ENCODE data around the gene RRP36.
A peak's percentile ranks its signal among the peaks of the same experiment; 100 is the strongest.

Gene RRP36

DNA sequence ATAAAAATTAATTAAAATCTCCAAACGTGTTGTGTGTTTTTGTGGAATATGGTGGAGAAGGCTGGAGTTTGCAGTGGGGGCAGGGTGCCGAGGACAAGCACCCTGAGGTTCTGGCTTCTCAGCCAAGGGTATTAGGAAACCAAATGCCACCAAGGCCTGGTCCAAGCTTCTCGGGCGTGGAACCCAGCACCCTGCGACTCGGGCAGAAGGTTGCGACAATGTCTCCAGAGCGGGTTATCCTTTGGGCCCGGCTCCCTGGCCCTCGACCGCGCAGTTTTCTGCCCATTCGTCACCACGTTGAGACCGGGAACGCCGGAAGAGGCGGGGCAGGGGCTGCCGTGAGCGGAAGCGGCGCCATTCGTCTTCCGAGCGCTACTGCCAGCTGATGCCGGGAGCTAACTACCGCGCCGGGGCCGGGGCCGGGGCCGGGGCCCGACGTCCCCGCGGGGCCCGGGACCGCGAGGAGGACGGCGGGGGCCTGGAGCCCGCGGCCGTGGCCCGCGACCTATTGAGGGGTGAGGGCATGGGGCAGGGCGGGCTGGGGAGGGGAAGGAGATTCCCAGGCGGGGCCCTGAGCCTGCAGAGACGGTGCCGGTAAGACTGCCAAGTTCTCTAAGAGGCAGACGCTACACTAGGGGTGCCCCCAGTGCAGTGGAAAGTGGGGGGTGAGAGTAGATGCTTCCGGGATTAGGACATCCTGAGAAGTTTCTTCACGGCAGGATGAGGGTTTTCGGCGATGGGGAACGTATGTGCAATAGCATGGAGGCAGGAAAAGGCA, at the start of gene RRP36:
Gene RRP36, plus strand, starts transcription at position 354 of the 778 bp plus-strand sequence. Its CDS starts 32 bp downstream, at position 386.
- DNase-seq (ENCODE audit: low read depth, low spot score): no peak
- Histone ChIP-seq H3K9me3 (ENCODE audit: control insufficient read depth, insufficient read depth, low read length) (no peaks in the 10 kb centered on the region), H3K4me3 (ENCODE audit: low read length) (peak within 1 kb of the TSS; percentile 75), H3K27ac (ENCODE audit: low read length) (no peak within 1 kb of the TSS), H3K27me3 (ENCODE audit: control insufficient read depth, insufficient read depth, low read length) (no peaks in the 10 kb centered on the region), H3K36me3 (ENCODE audit: control insufficient read depth, insufficient read depth, low read length) (peaks cover 21% of the 10 kb centered on the region; the same call in 1 of the 2 replicates), H3K4me1 (ENCODE audit: control insufficient read depth, insufficient read depth, low read length) (no peaks in the 10 kb centered on the region)
- WGBS (ENCODE audit: insufficient coverage, insufficient read length): no CpG with 5 or more reads among the region's 56 CpGs

DNA sequence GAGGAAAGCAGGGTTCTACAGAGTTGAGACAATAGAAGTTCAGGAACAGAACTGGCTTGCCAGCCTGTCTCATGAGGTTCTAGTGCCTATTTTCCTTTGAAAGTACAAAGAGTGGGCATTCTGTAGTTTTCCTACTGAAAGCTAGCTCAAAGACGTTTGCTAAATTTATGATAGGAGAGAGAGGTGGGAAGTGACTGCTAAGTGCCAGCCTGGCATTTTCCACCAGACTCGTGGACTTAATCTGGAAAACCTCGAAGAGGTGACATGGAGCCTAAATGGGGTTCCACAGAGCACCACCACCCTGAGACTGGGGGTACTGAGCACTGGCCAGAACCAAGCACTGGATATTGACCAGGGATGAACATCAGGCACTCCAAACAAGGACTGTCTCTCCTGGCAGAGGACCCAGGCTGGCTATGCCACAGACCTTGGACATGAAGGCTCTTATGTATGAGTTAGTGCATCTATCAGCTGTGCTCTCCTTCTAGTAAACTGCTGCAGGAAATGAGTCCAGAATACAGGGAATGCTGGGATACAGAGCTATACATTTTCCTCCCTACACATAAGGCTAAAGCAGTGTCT, 49.6 kb upstream of the RRP36 start:
- Histone ChIP-seq H3K9me3 (ENCODE audit: control insufficient read depth, insufficient read depth, low read length) (no peaks in the 10 kb centered on the region), H3K27me3 (ENCODE audit: control insufficient read depth, insufficient read depth, low read length) (no peaks in the 10 kb centered on the region), H3K27ac (ENCODE audit: low read length) (no peak overlapping the region), H3K4me3 (ENCODE audit: low read length) (no peak overlapping the region), H3K36me3 (ENCODE audit: control insufficient read depth, insufficient read depth, low read length) (peaks cover 3% of the 10 kb centered on the region; the same call in 1 of the 2 replicates), H3K4me1 (ENCODE audit: control insufficient read depth, insufficient read depth, low read length) (no peaks in the 10 kb centered on the region)
- WGBS (ENCODE audit: insufficient coverage, insufficient read length): no CpG with 5 or more reads among the region's 3 CpGs
- DNase-seq (ENCODE audit: low read depth, low spot score): no peak

GRCh38 chr6:42973926-42974325, 47.5 kb upstream of the RRP36 start:
- Histone ChIP-seq H3K36me3 (ENCODE audit: control insufficient read depth, insufficient read depth, low read length) (no peaks in the 10 kb centered on the region), H3K9me3 (ENCODE audit: control insufficient read depth, insufficient read depth, low read length) (no peaks in the 10 kb centered on the region), H3K27me3 (ENCODE audit: control insufficient read depth, insufficient read depth, low read length) (no peaks in the 10 kb centered on the region), H3K27ac (ENCODE audit: low read length) (no peak overlapping the region), H3K4me3 (ENCODE audit: low read length) (no peak overlapping the region), H3K4me1 (ENCODE audit: control insufficient read depth, insufficient read depth, low read length) (no peaks in the 10 kb centered on the region)
- no CpG with 5 or more reads among the region's 3 CpGs for WGBS (ENCODE audit: insufficient coverage, insufficient read length)
- no peak for DNase-seq (ENCODE audit: low read depth, low spot score)

- no CpG with 5 or more reads among the region's 5 CpGs for WGBS (ENCODE audit: insufficient coverage, insufficient read length)
- no peak overlapping the region for H3K27ac ChIP-seq (ENCODE audit: low read length)
These were observed 46.4 kb upstream of the RRP36 start for GRCh38 chr6:42974919-42975505.

DNA sequence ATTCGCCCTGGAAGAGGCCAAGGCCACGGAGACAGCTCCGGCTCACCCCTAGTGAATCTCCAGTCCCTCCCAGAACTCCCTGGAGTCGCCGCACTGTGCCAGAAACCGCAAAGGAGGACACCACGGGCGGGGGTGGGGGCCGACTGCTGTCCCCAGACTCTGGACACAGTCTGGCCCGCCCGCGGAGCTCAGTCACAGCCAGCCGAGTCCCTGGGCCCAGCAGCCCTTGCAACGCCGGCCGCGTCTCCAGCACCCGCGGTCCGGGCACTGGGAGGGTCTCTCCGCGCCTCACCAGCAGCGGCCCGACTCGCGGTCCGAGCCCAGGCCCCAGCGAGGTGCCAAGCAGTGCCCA, 43.0 kb upstream of the RRP36 start:
- Histone ChIP-seq H3K27me3 (ENCODE audit: control insufficient read depth, insufficient read depth, low read length) (no peaks in the 10 kb centered on the region), H3K4me1 (ENCODE audit: control insufficient read depth, insufficient read depth, low read length) (no peaks in the 10 kb centered on the region), H3K36me3 (ENCODE audit: control insufficient read depth, insufficient read depth, low read length) (no peaks in the 10 kb centered on the region), H3K9me3 (ENCODE audit: control insufficient read depth, insufficient read depth, low read length) (no peaks in the 10 kb centered on the region), H3K27ac (ENCODE audit: low read length) (no peak overlapping the region), H3K4me3 (ENCODE audit: low read length) (peak overlapping the region; percentile 95)
- DNase-seq (ENCODE audit: low read depth, low spot score): no peak
- WGBS (ENCODE audit: insufficient coverage, insufficient read length): no CpG with 5 or more reads among the region's 28 CpGs

More at GRCh38 chr6:42974919-42975505, 46.4 kb upstream of the RRP36 start:
- DNase-seq (ENCODE audit: low read depth, low spot score): no peak
- H3K36me3 ChIP-seq (ENCODE audit: control insufficient read depth, insufficient read depth, low read length): no peaks in the 10 kb centered on the region
- H3K4me3 ChIP-seq (ENCODE audit: low read length): no peak overlapping the region
- no peaks in the 10 kb centered on the region for H3K9me3 ChIP-seq (ENCODE audit: control insufficient read depth, insufficient read depth, low read length)
- H3K27me3 ChIP-seq (ENCODE audit: control insufficient read depth, insufficient read depth, low read length): no peaks in the 10 kb centered on the region
- H3K4me1 ChIP-seq (ENCODE audit: control insufficient read depth, insufficient read depth, low read length): no peaks in the 10 kb centered on the region

DNA sequence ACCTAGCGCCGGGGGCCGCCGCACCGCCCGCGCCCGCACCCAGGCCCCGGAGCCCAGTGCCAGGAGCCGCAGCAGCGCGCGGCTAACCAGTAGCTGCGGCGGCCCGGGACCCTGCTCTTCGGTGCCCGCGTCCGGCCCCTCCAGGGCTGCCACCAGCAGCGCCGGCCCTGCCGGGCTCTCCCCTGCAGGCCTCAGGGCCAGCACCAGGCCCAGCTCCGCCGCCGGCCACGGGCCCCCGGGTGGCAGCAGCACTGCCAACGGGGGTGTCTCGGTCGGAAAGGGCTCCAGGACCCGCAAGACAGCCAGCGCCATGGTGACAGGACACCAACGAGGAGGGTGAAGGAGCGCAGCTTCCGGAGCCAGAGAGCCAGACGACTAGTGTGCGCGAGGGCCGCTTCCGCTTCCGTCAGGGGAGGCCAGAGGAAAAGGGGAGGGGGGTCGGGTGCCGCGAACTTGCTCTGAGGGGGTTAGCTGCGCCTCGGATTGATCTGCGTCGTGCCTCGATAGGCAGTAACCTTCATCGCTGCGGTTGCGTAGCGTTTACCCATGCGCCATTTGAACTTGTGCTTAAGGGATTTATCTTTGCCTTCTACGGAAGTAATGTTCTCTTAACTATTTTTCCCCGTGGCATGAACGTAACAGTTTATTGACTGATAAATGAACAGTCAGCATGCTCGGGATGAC, 42.4 kb upstream of the RRP36 start, which contains the start of gene PEX6:
Gene PEX6, minus strand, starts transcription at position 343 of the 684 bp plus-strand sequence. Its CDS starts 31 bp downstream, at position 312.
- H3K27me3 ChIP-seq (ENCODE audit: control insufficient read depth, insufficient read depth, low read length): no peaks in the 10 kb centered on the region
- no peaks in the 10 kb centered on the region for H3K36me3 ChIP-seq (ENCODE audit: control insufficient read depth, insufficient read depth, low read length)
- H3K4me1 ChIP-seq (ENCODE audit: control insufficient read depth, insufficient read depth, low read length): no peaks in the 10 kb centered on the region
- no peaks in the 10 kb centered on the region for H3K9me3 ChIP-seq (ENCODE audit: control insufficient read depth, insufficient read depth, low read length)
- H3K27ac ChIP-seq (ENCODE audit: low read length): no peak within 1 kb of the TSS
- WGBS (ENCODE audit: insufficient coverage, insufficient read length): no CpG with 5 or more reads among the region's 59 CpGs
- peak within 1 kb of the TSS; percentile 95 for H3K4me3 ChIP-seq (ENCODE audit: low read length)
- DNase-seq (ENCODE audit: low read depth, low spot score): peak; percentile 88

- no peaks in the 10 kb centered on the region for H3K36me3 ChIP-seq (ENCODE audit: control insufficient read depth, insufficient read depth, low read length)
- no peaks in the 10 kb centered on the region for H3K9me3 ChIP-seq (ENCODE audit: control insufficient read depth, insufficient read depth, low read length)
- peak overlapping the region; percentile 95; the same call in 1 of the 2 replicates for H3K4me3 ChIP-seq (ENCODE audit: low read length)
- no peak overlapping the region for H3K27ac ChIP-seq (ENCODE audit: low read length)
- DNase-seq (ENCODE audit: low read depth, low spot score): no peak
- no CpG with 5 or more reads among the region's 9 CpGs for WGBS (ENCODE audit: insufficient coverage, insufficient read length)
- H3K4me1 ChIP-seq (ENCODE audit: control insufficient read depth, insufficient read depth, low read length): no peaks in the 10 kb centered on the region
- no peaks in the 10 kb centered on the region for H3K27me3 ChIP-seq (ENCODE audit: control insufficient read depth, insufficient read depth, low read length)
These were observed 41.8 kb upstream of the RRP36 start for GRCh38 chr6:42979523-42980177.

DNA sequence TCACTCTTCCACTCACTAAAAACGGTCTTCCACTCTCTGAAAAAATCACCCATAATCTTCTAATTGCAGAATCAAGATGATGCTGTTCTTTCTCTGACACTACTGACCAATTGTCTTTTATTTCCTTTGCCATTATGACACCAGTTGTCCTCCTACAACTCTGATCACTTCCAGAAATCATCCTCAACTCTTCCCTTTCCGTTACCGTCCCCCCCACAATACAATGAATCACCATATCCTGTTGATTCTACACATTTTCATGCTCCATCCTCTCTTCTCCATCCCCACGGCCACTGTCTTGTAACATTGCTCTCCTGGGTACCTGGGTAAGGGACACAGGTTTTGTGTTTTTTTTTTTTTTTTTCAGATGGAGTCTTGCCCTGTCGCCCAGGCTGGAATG, 39.6 kb upstream of the RRP36 start:
- Histone ChIP-seq H3K36me3 (ENCODE audit: control insufficient read depth, insufficient read depth, low read length) (no peaks in the 10 kb centered on the region; the same call in 1 of the 2 replicates), H3K9me3 (ENCODE audit: control insufficient read depth, insufficient read depth, low read length) (no peaks in the 10 kb centered on the region), H3K4me3 (ENCODE audit: low read length) (no peak overlapping the region), H3K27ac (ENCODE audit: low read length) (no peak overlapping the region), H3K4me1 (ENCODE audit: control insufficient read depth, insufficient read depth, low read length) (peaks cover 2% of the 10 kb centered on the region; the same call in 1 of the 2 replicates), H3K27me3 (ENCODE audit: control insufficient read depth, insufficient read depth, low read length) (no peaks in the 10 kb centered on the region)
- 100% methylated on average over 2 of the region's 5 CpGs for WGBS (ENCODE audit: insufficient coverage, insufficient read length)
- DNase-seq (ENCODE audit: low read depth, low spot score): no peak

DNA sequence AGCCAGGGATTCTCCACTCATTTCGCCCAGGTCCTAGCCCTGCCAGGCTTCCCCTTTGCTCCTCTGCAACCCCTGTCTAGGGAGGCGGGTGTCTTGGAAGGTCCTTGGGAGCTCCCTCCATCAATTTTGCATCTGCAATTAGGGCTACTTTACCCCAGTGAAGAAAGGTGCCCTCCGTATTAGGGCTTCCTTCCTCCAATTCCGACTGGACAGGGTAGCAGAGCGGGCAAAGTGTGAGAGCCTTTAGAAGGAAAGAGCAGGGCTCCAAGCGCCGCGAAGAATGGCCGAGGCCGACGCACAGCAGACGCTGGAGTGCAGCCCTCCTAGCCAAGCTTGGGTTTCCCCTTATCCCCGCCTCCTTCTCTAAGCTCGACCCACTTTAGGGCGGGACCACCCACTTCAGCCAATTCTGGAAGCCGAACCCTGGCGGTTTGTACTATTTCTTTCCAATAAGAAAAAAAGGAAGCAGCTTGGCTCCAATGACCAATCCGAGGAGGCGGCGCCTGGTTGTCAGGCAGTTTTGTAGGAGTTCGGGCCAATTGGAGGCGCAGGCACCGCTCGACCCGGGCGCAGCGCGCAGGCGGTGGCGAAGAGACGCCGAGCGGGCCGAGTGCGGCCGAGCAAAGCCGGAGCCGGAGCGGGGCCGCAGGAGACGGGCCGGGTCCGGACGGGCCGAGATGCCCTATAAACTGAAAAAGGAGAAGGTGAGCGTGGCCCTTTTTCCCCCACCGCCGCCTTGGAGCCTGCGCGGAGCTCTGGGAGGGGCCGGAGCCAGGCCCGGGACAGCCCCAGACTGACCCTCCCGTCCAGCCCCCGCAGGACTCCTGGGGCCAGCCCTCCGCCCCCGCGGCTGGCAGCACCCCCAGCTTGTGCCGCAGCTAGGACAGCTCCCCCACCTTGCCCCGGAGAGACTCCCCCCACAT, 37.2 kb upstream of the RRP36 start, which contains the start of gene PPP2R5D:
Gene PPP2R5D, plus strand, starts transcription at position 570 of the 923 bp plus-strand sequence. Its CDS starts 108 bp downstream, at position 678.
- H3K4me1 ChIP-seq (ENCODE audit: control insufficient read depth, insufficient read depth, low read length): peaks cover 2% of the 10 kb centered on the region; the same call in 1 of the 2 replicates
- H3K27me3 ChIP-seq (ENCODE audit: control insufficient read depth, insufficient read depth, low read length): no peaks in the 10 kb centered on the region
- no CpG with 5 or more reads among the region's 59 CpGs for WGBS (ENCODE audit: insufficient coverage, insufficient read length)
- no peaks in the 10 kb centered on the region for H3K9me3 ChIP-seq (ENCODE audit: control insufficient read depth, insufficient read depth, low read length)
- no peak within 1 kb of the TSS for H3K27ac ChIP-seq (ENCODE audit: low read length)
- peak within 1 kb of the TSS; percentile 88 for H3K4me3 ChIP-seq (ENCODE audit: low read length)
- H3K36me3 ChIP-seq (ENCODE audit: control insufficient read depth, insufficient read depth, low read length): peaks cover 3% of the 10 kb centered on the region; the same call in 1 of the 2 replicates
- DNase-seq (ENCODE audit: low read depth, low spot score): peak; percentile 97
